A673 (cell line): ENCODE measurements around the gene PLIN4. TPM values are rescaled to one million over a fixed set of nuclear protein-coding genes. Genes with fewer than 3 reads are reported as not detected.

Experiments
- BruUV-seq: library from RNA; stranded (reverse); fragments of 400-500 nt; replicated peaks from 2 replicates; lab custom pipeline; 2021; lab: Mats Ljungman, UMichigan
- CTCF ChIA-PET: fragments of 300-600 bp; sonication (Branson Sonifier 250); formaldehyde crosslinking; loops from one replicate; lab custom pipeline; 2022; ENCODE audit warnings: antibody characterized with exemption; lab: Charles Lee
- POLR2A ChIA-PET: fragments of 300-600 bp; sonication (Branson Sonifier 250); formaldehyde crosslinking; loops from one replicate; lab custom pipeline; 2022; ENCODE audit warnings: antibody characterized with exemption; ENCODE audit not compliant: low non-redundant PET; lab: Charles Lee
- DNase-seq: peaks from one replicate; pipeline ENCODE4 v3.0.0-alpha.2; 2015; ENCODE audit warnings: low spot score
- H3K27ac ChIP-seq: fragments of 200-600 bp; sonication (generic); 2 replicates; pipeline ENCODE4 v1.5.1; 2016; ENCODE audit warnings: mixed run types, low read depth, mild to moderate bottlenecking, mixed read lengths, antibody characterized with exemption, low read length; ENCODE audit not compliant: poor library complexity, severe bottlenecking
- H3K27me3 ChIP-seq: fragments of 200-600 bp; sonication (generic); replicated peaks from 2 replicates; pipeline ENCODE4 v1.6.1; 2017; ENCODE audit warnings: mixed run types, low read depth, mild to moderate bottlenecking, mixed read lengths, antibody characterized with exemption, low read length; ENCODE audit not compliant: insufficient read depth, poor library complexity
- H3K36me3 ChIP-seq: fragments of 200-600 bp; sonication (generic); 2 replicates; pipeline ENCODE4 v1.6.1; 2016; ENCODE audit warnings: mixed run types, mild to moderate bottlenecking, mixed read lengths, antibody characterized with exemption, low read length; ENCODE audit not compliant: insufficient read depth, poor library complexity, severe bottlenecking
- H3K4me1 ChIP-seq: fragments of 200-600 bp; sonication (generic); 2 replicates; pipeline ENCODE4 v1.6.1; 2017; ENCODE audit warnings: mixed run types, mild to moderate bottlenecking, mixed read lengths, antibody characterized with exemption, low read length; ENCODE audit not compliant: insufficient read depth, poor library complexity, severe bottlenecking
- H3K4me3 ChIP-seq: fragments of 200-600 bp; sonication (generic); 2 replicates; pipeline ENCODE4 v1.5.1; 2016; ENCODE audit warnings: low read depth, mixed run types, mild to moderate bottlenecking, mixed read lengths, low read length; ENCODE audit not compliant: poor library complexity, severe bottlenecking
- H3K9me3 ChIP-seq: fragments of 200-600 bp; sonication (generic); 2 replicates; pipeline ENCODE4 v1.6.1; 2016; ENCODE audit warnings: mixed run types, low read depth, mild to moderate bottlenecking, mixed read lengths, antibody characterized with exemption, low read length; ENCODE audit not compliant: poor library complexity, severe bottlenecking
- EZH2 ChIP-seq: fragments of 200-600 bp; sonication (generic); IDR thresholded peaks from 2 replicates; pipeline ENCODE4 v1.6.1; 2017; ENCODE audit warnings: borderline replicate concordance, low read depth, mild to moderate bottlenecking, mixed read lengths, antibody characterized with exemption, low read length; ENCODE audit not compliant: poor library complexity, severe bottlenecking
- intact Hi-C: fragments of 100-400 bp; cut with micrococcal nuclease; formaldehyde crosslinking; loops from one replicate; pipeline ENCODE4 v1.10.0; 2022; ENCODE audit not compliant: unreplicated experiment
- total RNA-seq: library from RNA; stranded (reverse); gene quantifications from 2 replicates; pipeline ENCODE4 v1.2.3, GENCODE V29; 2021
- TF ChIP-seq, protein P1 (sequence below): fragments of 300-800, 200-600 bp; sonication (generic); conservative IDR thresholded peaks from 2 replicates; pipeline ENCODE4 v1.5.1; 2017; ENCODE audit warnings: low read depth, mild to moderate bottlenecking, antibody characterized with exemption, low read length, moderate library complexity, mixed read lengths

PLIN4 gene
- total RNA-seq, 1 experiment from 2014 or later: 1.0 TPM

DNA sequence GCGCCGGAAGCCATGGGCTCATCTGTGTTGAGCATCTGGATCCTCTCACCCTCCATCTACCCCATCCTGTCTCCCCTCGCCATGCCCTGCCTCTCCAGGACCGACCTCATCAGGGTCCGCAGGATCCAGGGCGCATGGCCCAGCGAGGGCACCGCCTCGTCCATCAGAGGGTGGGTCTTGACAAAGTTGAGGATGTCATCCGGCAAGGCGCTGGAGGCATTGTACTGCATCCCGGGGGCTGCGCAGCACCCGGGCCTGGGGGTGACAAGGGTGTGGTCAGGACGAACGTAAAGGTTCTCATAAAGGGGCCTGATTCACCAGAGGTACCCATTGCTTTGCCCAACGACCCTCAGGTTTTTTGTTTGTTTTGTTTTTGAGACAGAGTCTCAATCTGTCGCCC is 31.7 kb upstream of the PLIN4 start:
- DNase-seq: no peak
- POLR2A ChIA-PET: no interaction called here

GRCh38 chr19:4548238-4548584 is 29.9 kb upstream of the PLIN4 start:
- no peak for TF ChIP-seq EZH2
- TF ChIP-seq, protein P1, sequence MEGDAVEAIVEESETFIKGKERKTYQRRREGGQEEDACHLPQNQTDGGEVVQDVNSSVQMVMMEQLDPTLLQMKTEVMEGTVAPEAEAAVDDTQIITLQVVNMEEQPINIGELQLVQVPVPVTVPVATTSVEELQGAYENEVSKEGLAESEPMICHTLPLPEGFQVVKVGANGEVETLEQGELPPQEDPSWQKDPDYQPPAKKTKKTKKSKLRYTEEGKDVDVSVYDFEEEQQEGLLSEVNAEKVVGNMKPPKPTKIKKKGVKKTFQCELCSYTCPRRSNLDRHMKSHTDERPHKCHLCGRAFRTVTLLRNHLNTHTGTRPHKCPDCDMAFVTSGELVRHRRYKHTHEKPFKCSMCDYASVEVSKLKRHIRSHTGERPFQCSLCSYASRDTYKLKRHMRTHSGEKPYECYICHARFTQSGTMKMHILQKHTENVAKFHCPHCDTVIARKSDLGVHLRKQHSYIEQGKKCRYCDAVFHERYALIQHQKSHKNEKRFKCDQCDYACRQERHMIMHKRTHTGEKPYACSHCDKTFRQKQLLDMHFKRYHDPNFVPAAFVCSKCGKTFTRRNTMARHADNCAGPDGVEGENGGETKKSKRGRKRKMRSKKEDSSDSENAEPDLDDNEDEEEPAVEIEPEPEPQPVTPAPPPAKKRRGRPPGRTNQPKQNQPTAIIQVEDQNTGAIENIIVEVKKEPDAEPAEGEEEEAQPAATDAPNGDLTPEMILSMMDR: no peak
- BruUV-seq: no TSS peak
- H3K9me3 ChIP-seq: no peaks in the 10 kb centered on the region
- intact Hi-C loops: no loop called here
- no peaks in the 10 kb centered on the region for H3K36me3 ChIP-seq
- H3K27ac ChIP-seq: no peak overlapping the region
- H3K4me1 ChIP-seq: no peaks in the 10 kb centered on the region
- POLR2A ChIA-PET: no interaction called here
- DNase-seq: no peak
- no peak overlapping the region for H3K4me3 ChIP-seq
- CTCF ChIA-PET: no interaction called here
- H3K27me3 ChIP-seq: no peaks in the 10 kb centered on the region

More for the DNA sequence above, 31.7 kb upstream of the PLIN4 start:
- no peak overlapping the region for H3K27ac ChIP-seq
- intact Hi-C loops: no loop called here
- BruUV-seq: no TSS peak
- no peaks in the 10 kb centered on the region for H3K4me1 ChIP-seq
- no peaks in the 10 kb centered on the region for H3K27me3 ChIP-seq
- H3K4me3 ChIP-seq: no peak overlapping the region
- no peaks in the 10 kb centered on the region for H3K36me3 ChIP-seq
- CTCF ChIA-PET: no interaction called here
- H3K9me3 ChIP-seq: no peaks in the 10 kb centered on the region
- TF ChIP-seq, protein P1: no peak

DNA sequence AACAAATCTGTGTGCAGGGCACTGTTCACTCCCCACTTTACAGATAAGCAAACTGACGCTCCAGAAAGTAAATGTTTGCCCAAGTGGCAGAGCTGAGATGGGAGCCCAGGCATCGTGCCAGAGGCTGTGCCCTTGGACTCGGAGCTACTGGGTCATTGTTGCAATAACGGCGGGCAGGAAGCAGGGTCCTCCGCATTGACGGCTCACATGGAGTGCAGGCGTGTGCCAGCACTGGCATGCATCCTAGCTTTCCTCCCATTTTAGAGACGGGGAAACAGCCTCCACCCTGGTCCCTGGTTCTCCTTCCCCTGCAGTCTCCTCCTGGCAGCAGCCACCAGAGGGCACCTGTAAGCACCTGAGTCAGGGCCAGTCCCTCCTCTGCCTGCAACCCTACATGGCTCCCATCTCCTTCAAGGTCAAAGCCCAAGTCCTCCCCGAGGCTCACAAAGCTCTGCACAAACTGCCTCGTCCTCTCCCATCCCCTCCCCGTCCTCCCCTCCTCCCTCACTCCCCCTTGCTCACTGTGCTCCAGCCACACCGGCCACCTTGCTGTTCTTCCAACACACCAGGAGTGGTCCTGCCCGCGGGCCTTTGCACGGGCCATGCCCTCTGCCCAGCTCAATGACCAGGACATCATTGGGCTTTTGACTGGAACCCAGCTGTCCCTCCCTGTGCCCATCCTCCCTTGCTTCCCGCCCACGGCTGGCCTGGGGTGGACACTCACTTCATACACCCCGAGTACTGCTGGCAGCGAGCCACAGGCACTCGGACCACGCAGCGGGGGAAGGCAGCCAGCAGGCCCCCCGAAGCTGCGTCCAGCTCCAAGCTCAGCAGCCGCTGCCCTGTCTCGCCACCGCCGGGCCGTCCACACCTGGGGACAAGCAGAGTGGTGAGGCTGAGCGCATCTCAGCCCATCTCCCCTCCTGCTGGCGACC is 29.3 kb upstream of the PLIN4 start:
- DNase-seq: no peak
- H3K9me3 ChIP-seq: no peaks in the 10 kb centered on the region
- H3K4me3 ChIP-seq: no peak overlapping the region
- CTCF ChIA-PET: no interaction called here
- H3K27me3 ChIP-seq: no peaks in the 10 kb centered on the region
- H3K36me3 ChIP-seq: no peaks in the 10 kb centered on the region
- no TSS peak for BruUV-seq
- TF ChIP-seq EZH2: no peak
- TF ChIP-seq, protein P1: peak; percentile 44
- POLR2A ChIA-PET: interaction anchor here (0.6 kb wide), 1 partner anchor 12 kb away, joined by 3 read pairs; the partner anchor contains the start of gene PLIN5
- intact Hi-C loops: no loop called here
- no peaks in the 10 kb centered on the region for H3K4me1 ChIP-seq
- no peak overlapping the region for H3K27ac ChIP-seq
